H9 (cell line): ENCODE results near the gene DCTN3. TPM values are rescaled to one million over a fixed set of nuclear protein-coding genes. Genes with fewer than 3 reads are reported as not detected.

ENCODE experiments used
- DNase-seq: peaks from one replicate; pipeline ENCODE4 v3.0.0-alpha.2; 2017
- H2AFZ ChIP-seq: one replicate; pipeline ENCODE4 v1.6.1; 2013; ENCODE audit warnings: mild to moderate bottlenecking, low read length, control low read depth, moderate library complexity
- H2AK5ac ChIP-seq: 2 replicates; pipeline ENCODE4 v1.6.1; 2013; ENCODE audit warnings: low read length, control low read depth, mixed read lengths; ENCODE audit not compliant: insufficient read length
- H2BK120ac ChIP-seq: one replicate; pipeline ENCODE4 v1.6.1; 2013; ENCODE audit warnings: low read depth, mild to moderate bottlenecking, low read length, control low read depth, inconsistent platforms; ENCODE audit not compliant: poor library complexity, severe bottlenecking
- H2BK12ac ChIP-seq: 2 replicates; pipeline ENCODE4 v1.6.1; 2013; ENCODE audit warnings: low read length, control low read depth, mixed read lengths, low read depth; ENCODE audit not compliant: insufficient read length
- H2BK15ac ChIP-seq: 2 replicates; pipeline ENCODE4 v1.6.1; 2013; ENCODE audit warnings: low read depth, low read length, control low read depth
- H2BK20ac ChIP-seq: one replicate; pipeline ENCODE4 v1.6.1; 2013; ENCODE audit warnings: low read depth, mild to moderate bottlenecking, low read length, control low read depth, inconsistent platforms; ENCODE audit not compliant: poor library complexity, severe bottlenecking
- H2BK5ac ChIP-seq: 2 replicates; pipeline ENCODE4 v1.6.1; 2013; ENCODE audit warnings: low read length, control low read depth, mixed read lengths; ENCODE audit not compliant: insufficient read length
- H3K14ac ChIP-seq: 2 replicates; pipeline ENCODE4 v1.6.1; 2013; ENCODE audit warnings: low read length, control low read depth; ENCODE audit not compliant: insufficient read depth
- H3K18ac ChIP-seq: 2 replicates; pipeline ENCODE4 v1.6.1; 2013; ENCODE audit warnings: low read depth, mild to moderate bottlenecking, mixed read lengths, low read length, control low read depth; ENCODE audit not compliant: insufficient read length
- H3K23ac ChIP-seq: 2 replicates; pipeline ENCODE4 v1.6.1; 2013; ENCODE audit warnings: low read length, control low read depth, mixed read lengths, low read depth; ENCODE audit not compliant: insufficient read length
- H3K23me2 ChIP-seq: 2 replicates; pipeline ENCODE4 v1.6.1; 2013; ENCODE audit warnings: low read depth, mild to moderate bottlenecking, mixed read lengths, low read length, control low read depth; ENCODE audit not compliant: insufficient read length, poor library complexity, severe bottlenecking
- H3K27ac ChIP-seq: 2 replicates; pipeline ENCODE4 v1.5.1; 2013; ENCODE audit warnings: low read length, control low read depth, mixed read lengths, low read depth; ENCODE audit not compliant: insufficient read length
- H3K27me3 ChIP-seq: 2 replicates; pipeline ENCODE4 v1.6.1; 2013; ENCODE audit warnings: low read length, control low read depth, inconsistent platforms; ENCODE audit not compliant: insufficient read depth
- H3K4ac ChIP-seq: 2 replicates; pipeline ENCODE4 v1.6.1; 2013; ENCODE audit warnings: low read depth, mild to moderate bottlenecking, control low read depth, inconsistent platforms, low read length, moderate library complexity
- H3K4me1 ChIP-seq: 2 replicates; pipeline ENCODE4 v1.6.1; 2013; ENCODE audit warnings: low read length, control low read depth, inconsistent platforms; ENCODE audit not compliant: insufficient read depth
- H3K4me2 ChIP-seq: 2 replicates; pipeline ENCODE4 v1.6.1; 2013; ENCODE audit warnings: low read length, control low read depth, mixed read lengths; ENCODE audit not compliant: insufficient read length, insufficient read depth
- H3K56ac ChIP-seq: 2 replicates; pipeline ENCODE4 v1.6.1; 2013; ENCODE audit warnings: low read depth, mild to moderate bottlenecking, mixed read lengths, low read length, control low read depth; ENCODE audit not compliant: insufficient read length
- H3K79me1 ChIP-seq: 2 replicates; pipeline ENCODE4 v1.6.1; 2013; ENCODE audit warnings: low read depth, mild to moderate bottlenecking, moderate library complexity, low read length, control low read depth, inconsistent platforms; ENCODE audit not compliant: insufficient read depth, poor library complexity, severe bottlenecking
- H3K79me2 ChIP-seq: 2 replicates; pipeline ENCODE4 v1.6.1; 2013; ENCODE audit warnings: low read length, control low read depth, inconsistent platforms; ENCODE audit not compliant: insufficient read depth
- H3K9ac ChIP-seq: 2 replicates; pipeline ENCODE4 v1.6.1; 2013; ENCODE audit warnings: low read length, control low read depth, mixed read lengths; ENCODE audit not compliant: insufficient read length; ENCODE audit errors: extremely low read depth
- H3K9me3 ChIP-seq: one replicate; pipeline ENCODE4 v1.6.1; 2013; ENCODE audit warnings: low read depth, low read length, inconsistent platforms; ENCODE audit not compliant: control insufficient read depth
- H3T11ph ChIP-seq: one replicate; pipeline ENCODE4 v1.6.1; 2013; ENCODE audit warnings: mild to moderate bottlenecking, low read length, control low read depth, inconsistent platforms
- H4K20me1 ChIP-seq: one replicate; pipeline ENCODE4 v1.6.1; 2013; ENCODE audit not compliant: control insufficient read depth, insufficient read length, insufficient read depth
- H4K5ac ChIP-seq: 2 replicates; pipeline ENCODE4 v1.6.1; 2013; ENCODE audit warnings: low read depth, mild to moderate bottlenecking, mixed read lengths, low read length, control low read depth; ENCODE audit not compliant: insufficient read length
- H4K8ac ChIP-seq: replicated peaks from 2 replicates; pipeline ENCODE4 v1.6.1; 2013; ENCODE audit warnings: low read length, control low read depth, mixed read lengths, low read depth; ENCODE audit not compliant: insufficient read length
- H4K91ac ChIP-seq: 2 replicates; pipeline ENCODE4 v1.6.1; 2013; ENCODE audit warnings: low read depth, mild to moderate bottlenecking, moderate library complexity, mixed read lengths, low read length, control low read depth; ENCODE audit not compliant: insufficient read length
- H3K27ac Mint-ChIP-seq, 3 experiments: 2 replicates in 2 of 3; 3 replicates in 1 of 3; pipeline ENCODE4 v1.8.0; 2020 to 2021; ENCODE audit warnings: mixed read lengths in 3 of 3, mild to moderate bottlenecking in 1 of 3, moderate library complexity in 1 of 3
- H3K27me3 Mint-ChIP-seq: 2 replicates; pipeline ENCODE4 v1.8.0; 2021; ENCODE audit warnings: low read depth, mild to moderate bottlenecking, moderate library complexity, mixed read lengths
- H3K36me3 Mint-ChIP-seq, 3 experiments: 2 replicates in 2 of 3; 3 replicates in 1 of 3; pipeline ENCODE4 v1.8.0; 2020 to 2021; ENCODE audit warnings: low read depth in 3 of 3, mixed read lengths in 3 of 3; ENCODE audit not compliant: insufficient read depth in 1 of 3
- H3K4me1 Mint-ChIP-seq, 2 experiments: 2 replicates each; pipeline ENCODE4 v1.8.0; 2020; ENCODE audit warnings: mixed read lengths in 2 of 2
- H3K4me3 Mint-ChIP-seq, 2 experiments: 2 replicates in 1 of 2; 3 replicates in 1 of 2; pipeline ENCODE4 v1.8.0; 2020 to 2021; ENCODE audit warnings: mild to moderate bottlenecking in 2 of 2, mixed read lengths in 2 of 2, moderate library complexity in 1 of 2
- H3K9me3 Mint-ChIP-seq, 2 experiments: 2 replicates in 1 of 2; 3 replicates in 1 of 2; pipeline ENCODE4 v1.8.0; 2020; ENCODE audit warnings: mild to moderate bottlenecking in 2 of 2, mixed read lengths in 2 of 2, moderate library complexity in 1 of 2
- WGBS: extraction: QIAGEN DNeasy Blood & Tissue Kit; methylation state at CpG from one replicate; pipeline ENCODE4 v1.1.7; 2013; ENCODE audit warnings: missing lambda C conversion rate, low lambda C conversion rate, mixed read lengths; ENCODE audit not compliant: insufficient read length; ENCODE audit errors: extremely low coverage; 5-methylcytosine and 5-hydroxymethylcytosine counted together
- total RNA-seq: library from RNA; stranded (reverse); gene quantifications from 2 replicates; pipeline ENCODE4 v1.2.1, GENCODE V29; 2021
- TF ChIP-seq, protein P1 (sequence below): fragments of 200-600 bp; sonication (generic); conservative IDR thresholded peaks from 3 replicates; pipeline ENCODE4 v1.8.0; 2021; ENCODE audit warnings: antibody characterized with exemption, mild to moderate bottlenecking

DCTN3 gene
- total RNA-seq, 1 experiment from 2014 or later, result 40.0 TPM

DNA sequence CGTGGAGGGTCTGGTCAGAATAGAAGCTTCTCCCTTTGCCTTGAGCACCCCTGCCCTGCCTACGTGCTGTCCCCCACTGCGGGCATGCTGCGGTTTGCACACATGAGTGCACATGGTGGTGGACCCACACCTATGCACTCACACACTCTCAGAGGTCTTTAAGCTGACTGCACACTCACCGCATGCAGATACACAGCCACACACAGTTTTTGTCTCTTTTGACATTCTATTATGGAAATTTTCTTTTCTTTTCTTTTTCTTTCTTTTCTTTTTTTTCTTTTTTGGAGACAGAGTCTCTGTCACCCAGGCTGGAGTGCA lies 9.2 kb upstream of the DCTN3 start:
- no peak for DNase-seq
- H3T11ph ChIP-seq, result no peak overlapping the region
- no peak overlapping the region for H4K91ac ChIP-seq
- H3K14ac ChIP-seq, result no peak overlapping the region
- peaks cover 83% of the 10 kb centered on the region for H3K27me3 Mint-ChIP-seq
- no peak overlapping the region for H2AK5ac ChIP-seq
- no peak overlapping the region for H2AFZ ChIP-seq
- no peak overlapping the region for H3K23ac ChIP-seq
- H3K4ac ChIP-seq, result no peak overlapping the region
- no peaks in the 10 kb centered on the region for H3K79me2 ChIP-seq
- H3K4me2 ChIP-seq, result peak overlapping the region; percentile 58
- no peak overlapping the region for H2BK5ac ChIP-seq
- H3K9ac ChIP-seq, result no peak overlapping the region
- no peaks in the 10 kb centered on the region for H3K4me1 ChIP-seq
- H2BK15ac ChIP-seq, result no peak overlapping the region
- H3K79me1 ChIP-seq, result no peaks in the 10 kb centered on the region
- peaks cover 0 to 1% (median 0%) of the 10 kb centered on the region in 3 experiments; a peak in 3 of 7 replicates for H3K36me3 Mint-ChIP-seq
- H3K4me1 Mint-ChIP-seq, result peaks cover 17 to 38% of the 10 kb centered on the region in 2 experiments
- H3K56ac ChIP-seq, result no peak overlapping the region
- H4K8ac ChIP-seq, result no peak overlapping the region
- H4K5ac ChIP-seq, result no peak overlapping the region
- H2BK20ac ChIP-seq, result no peak overlapping the region
- no peak overlapping the region for H3K27ac ChIP-seq
- WGBS, result no CpG with 5 or more reads among the region's 5 CpGs
- peak overlapping the region; percentile 64 to 86 for H3K4me3 Mint-ChIP-seq
- no peak overlapping the region for H3K27ac Mint-ChIP-seq
- peaks cover 0 to 6% of the 10 kb centered on the region in 2 experiments; a peak in 3 of 5 replicates for H3K9me3 Mint-ChIP-seq
- peaks cover 13% of the 10 kb centered on the region for H3K23me2 ChIP-seq
- no peaks in the 10 kb centered on the region for H4K20me1 ChIP-seq
- peaks cover 56% of the 10 kb centered on the region for H3K27me3 ChIP-seq
- H3K18ac ChIP-seq, result no peak overlapping the region
- no peaks in the 10 kb centered on the region for H3K9me3 ChIP-seq
- TF ChIP-seq, protein P1, sequence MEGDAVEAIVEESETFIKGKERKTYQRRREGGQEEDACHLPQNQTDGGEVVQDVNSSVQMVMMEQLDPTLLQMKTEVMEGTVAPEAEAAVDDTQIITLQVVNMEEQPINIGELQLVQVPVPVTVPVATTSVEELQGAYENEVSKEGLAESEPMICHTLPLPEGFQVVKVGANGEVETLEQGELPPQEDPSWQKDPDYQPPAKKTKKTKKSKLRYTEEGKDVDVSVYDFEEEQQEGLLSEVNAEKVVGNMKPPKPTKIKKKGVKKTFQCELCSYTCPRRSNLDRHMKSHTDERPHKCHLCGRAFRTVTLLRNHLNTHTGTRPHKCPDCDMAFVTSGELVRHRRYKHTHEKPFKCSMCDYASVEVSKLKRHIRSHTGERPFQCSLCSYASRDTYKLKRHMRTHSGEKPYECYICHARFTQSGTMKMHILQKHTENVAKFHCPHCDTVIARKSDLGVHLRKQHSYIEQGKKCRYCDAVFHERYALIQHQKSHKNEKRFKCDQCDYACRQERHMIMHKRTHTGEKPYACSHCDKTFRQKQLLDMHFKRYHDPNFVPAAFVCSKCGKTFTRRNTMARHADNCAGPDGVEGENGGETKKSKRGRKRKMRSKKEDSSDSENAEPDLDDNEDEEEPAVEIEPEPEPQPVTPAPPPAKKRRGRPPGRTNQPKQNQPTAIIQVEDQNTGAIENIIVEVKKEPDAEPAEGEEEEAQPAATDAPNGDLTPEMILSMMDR, result no peak
- no peak overlapping the region for H2BK120ac ChIP-seq
- no peak overlapping the region for H2BK12ac ChIP-seq
